ENCODE data around the gene ABCA13. TPM values are rescaled to one million over a fixed set of nuclear protein-coding genes. Genes with fewer than 3 reads are reported as not detected.

ABCA13 gene
- total and polyA plus RNA-seq, 8 donors = under 0.01 to 1.5 (median 0.32) TPM

GRCh38 chr7:48261696-48262095, 90.4 kb downstream of the ABCA13 start:
- no peaks in the 10 kb centered on the region for H3K27me3 ChIP-seq
- no peaks in the 10 kb centered on the region for H3K4me1 ChIP-seq
- no peak overlapping the region for H3K27ac ChIP-seq
- no peak for TF ChIP-seq CTCF (IDR thresholded peaks at IDR 0.05)
- FAIRE-seq (no peak), ATAC-seq (no peak), DNase-seq (no peak)
- WGBS, 2 donors = 56 to 66% methylated on average over 2 of the region's 2 CpGs
- no peaks in the 10 kb centered on the region for H3K9me3 ChIP-seq
- no peak overlapping the region for H3K4me3 ChIP-seq
- intact Hi-C loops (cut with DNase I) = no loop called here
- H3K36me3 ChIP-seq = no peaks in the 10 kb centered on the region

- WGBS, 2 donors = 32 to 52% methylated on average over 1 of the region's 1 CpG
- intact Hi-C loops (cut with DNase I) = no loop called here
- Histone ChIP-seq H3K4me1 (no peaks in the 10 kb centered on the region), H3K9me3 (no peaks in the 10 kb centered on the region), H3K27ac (no peak overlapping the region), H3K36me3 (no peaks in the 10 kb centered on the region), H3K4me3 (no peak overlapping the region), H3K27me3 (no peaks in the 10 kb centered on the region)
- ATAC-seq (no peak), FAIRE-seq (no peak), DNase-seq (no peak)
- no peak for TF ChIP-seq CTCF (IDR thresholded peaks at IDR 0.05)
Observed at GRCh38 chr7:48262606-48263310, 91.5 kb downstream of the ABCA13 start.

- 76 to 80% methylated on average over 2 of the region's 2 CpGs for WGBS, 2 donors
- H3K4me1 ChIP-seq = no peaks in the 10 kb centered on the region
- no peak overlapping the region for H3K27ac ChIP-seq
- FAIRE-seq (no peak), ATAC-seq (no peak), DNase-seq (no peak)
- intact Hi-C loops (cut with DNase I) = no loop called here
- no peak overlapping the region for H3K4me3 ChIP-seq
- H3K27me3 ChIP-seq = no peaks in the 10 kb centered on the region
- H3K36me3 ChIP-seq = no peaks in the 10 kb centered on the region
- H3K9me3 ChIP-seq = no peaks in the 10 kb centered on the region
- no peak for TF ChIP-seq CTCF (IDR thresholded peaks at IDR 0.05)
Observed at GRCh38 chr7:48263311-48263650, 92.0 kb downstream of the ABCA13 start.

- intact Hi-C loops (cut with DNase I) = no loop called here
- 38 to 47% methylated on average over 1 of the region's 1 CpG for WGBS, 2 donors
- H3K36me3 ChIP-seq = no peaks in the 10 kb centered on the region
- H3K9me3 ChIP-seq = no peaks in the 10 kb centered on the region
- H3K27ac ChIP-seq = no peak overlapping the region
- H3K4me3 ChIP-seq = no peak overlapping the region
- H3K4me1 ChIP-seq = no peaks in the 10 kb centered on the region
- DNase-seq (no peak), ATAC-seq (no peak), FAIRE-seq (no peak)
- H3K27me3 ChIP-seq = no peaks in the 10 kb centered on the region
- TF ChIP-seq CTCF (IDR thresholded peaks at IDR 0.05) = no peak
Observed at GRCh38 chr7:48269066-48269465, 97.8 kb downstream of the ABCA13 start.

- no peak overlapping the region for H3K27ac ChIP-seq
- H3K4me1 ChIP-seq = no peaks in the 10 kb centered on the region
- ATAC-seq (no peak), DNase-seq (no peak), FAIRE-seq (no peak)
- no peak for TF ChIP-seq CTCF (IDR thresholded peaks at IDR 0.05)
- no peak overlapping the region for H3K4me3 ChIP-seq
- no peaks in the 10 kb centered on the region for H3K36me3 ChIP-seq
- H3K9me3 ChIP-seq = no peaks in the 10 kb centered on the region
- no peaks in the 10 kb centered on the region for H3K27me3 ChIP-seq
- intact Hi-C loops (cut with DNase I) = no loop called here
- WGBS, 2 donors = 60 to 65% methylated on average over 3 of the region's 3 CpGs
Observed at GRCh38 chr7:48274662-48275061, 103.4 kb downstream of the ABCA13 start.

All from pancreas (tissue), 10 donors.